GM19193 (cell line): Measurements from ENCODE around the gene RSPH9.

ENCODE experiments used
- POLR2A ChIP-seq: IDR thresholded peaks from 4 replicates; pipeline ENCODE4 v1.6.1; 2011; ENCODE audit not compliant: insufficient read depth, insufficient read length; ENCODE audit errors: extremely low read depth

RSPH9 gene

GRCh38 chr6:43683708-43684455 lies 39.0 kb downstream of the RSPH9 start:
- TF ChIP-seq POLR2A = no peak

DNA sequence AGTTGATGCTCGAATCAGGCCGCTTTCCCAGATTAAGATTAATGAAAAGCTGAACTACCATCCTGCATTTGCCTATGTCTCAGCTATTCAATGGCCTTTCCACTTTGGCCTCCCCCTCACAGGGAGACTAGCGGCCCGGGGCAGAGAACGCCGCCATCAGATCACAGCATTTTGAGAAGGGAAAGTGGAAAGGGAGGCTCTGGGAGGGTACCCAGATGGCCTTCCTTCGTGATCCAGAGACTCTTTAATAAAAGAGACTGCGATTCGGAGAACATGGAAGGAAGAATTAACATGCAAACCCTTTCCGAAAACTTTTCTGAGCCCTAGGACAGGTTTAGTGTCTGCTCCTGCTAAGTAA lies 42.2 kb downstream of the RSPH9 start:
- no peak for TF ChIP-seq POLR2A

GRCh38 chr6:43687437-43688347 lies 42.9 kb downstream of the RSPH9 start, which contains the start of gene MRPS18A:
Gene MRPS18A (minus strand): TSS chr6:43687791. CDS start chr6:43687779, 12 bp downstream.
- TF ChIP-seq POLR2A = peak; percentile 82

DNA sequence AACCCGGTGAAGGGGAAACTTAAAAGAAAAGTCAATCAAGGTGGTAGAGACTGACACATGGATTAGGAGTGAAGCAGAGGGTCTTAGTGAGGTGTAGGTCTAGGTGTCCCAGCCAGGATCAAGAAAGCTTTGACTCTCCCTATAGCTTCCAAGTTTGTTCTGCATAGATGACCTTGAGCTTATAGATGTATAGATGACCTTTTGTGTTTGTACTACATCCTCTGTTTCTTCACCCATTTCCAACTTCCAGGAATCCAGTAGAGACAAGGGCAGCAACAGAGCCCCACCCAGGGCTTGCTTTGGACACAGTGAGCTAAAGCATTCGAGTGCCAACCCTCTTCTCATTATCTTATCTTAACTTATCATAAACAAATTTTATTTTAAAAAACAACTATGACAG lies 44.6 kb downstream of the RSPH9 start:
- no peak for TF ChIP-seq POLR2A

GRCh38 chr6:43695215-43695966 lies 50.6 kb downstream of the RSPH9 start:
- no peak for TF ChIP-seq POLR2A

- TF ChIP-seq POLR2A = no peak
These were observed 51.1 kb downstream of the RSPH9 start for GRCh38 chr6:43695967-43696291.

GRCh38 chr6:43697421-43697820 lies 52.6 kb downstream of the RSPH9 start:
- TF ChIP-seq POLR2A = no peak

DNA sequence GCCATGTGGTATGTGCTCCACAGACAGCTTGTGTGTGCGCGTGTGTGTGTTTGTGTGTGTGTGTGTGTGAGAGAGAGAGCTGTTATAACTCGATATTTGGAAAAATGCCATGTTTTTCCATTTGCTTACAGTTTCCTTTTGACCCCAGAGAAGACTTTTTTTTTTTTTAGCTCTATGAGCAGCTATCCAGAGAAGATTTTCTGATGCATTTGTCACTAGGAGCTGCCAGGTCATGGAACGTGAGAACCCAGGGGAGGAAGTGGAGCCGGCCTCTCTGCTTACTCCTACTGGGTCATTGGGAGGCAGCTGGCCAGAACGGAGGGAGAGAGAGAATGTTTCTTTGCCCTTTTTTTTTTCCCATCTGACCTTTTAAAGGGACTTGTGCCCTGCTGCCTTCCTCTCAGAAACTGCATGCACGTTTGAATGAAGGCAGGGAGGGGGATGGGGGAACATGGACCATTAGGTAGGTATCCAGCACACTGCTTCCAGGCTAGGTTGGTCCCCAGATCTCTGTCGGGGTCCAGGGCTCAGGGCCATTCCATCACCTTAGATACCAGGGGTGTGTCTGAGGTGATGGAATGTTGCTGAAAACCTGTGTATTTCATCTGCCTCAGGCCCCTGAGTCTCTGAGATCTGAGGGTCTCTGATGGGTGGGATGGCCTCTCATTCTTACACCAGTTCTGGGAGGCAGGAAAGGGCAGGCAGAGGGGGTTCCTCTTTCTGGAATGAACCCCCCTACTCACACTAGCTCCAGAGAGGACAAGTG lies 53.9 kb downstream of the RSPH9 start:
- TF ChIP-seq POLR2A = no peak

- TF ChIP-seq POLR2A = no peak
These were observed 54.8 kb downstream of the RSPH9 start for GRCh38 chr6:43699564-43700186.

DNA sequence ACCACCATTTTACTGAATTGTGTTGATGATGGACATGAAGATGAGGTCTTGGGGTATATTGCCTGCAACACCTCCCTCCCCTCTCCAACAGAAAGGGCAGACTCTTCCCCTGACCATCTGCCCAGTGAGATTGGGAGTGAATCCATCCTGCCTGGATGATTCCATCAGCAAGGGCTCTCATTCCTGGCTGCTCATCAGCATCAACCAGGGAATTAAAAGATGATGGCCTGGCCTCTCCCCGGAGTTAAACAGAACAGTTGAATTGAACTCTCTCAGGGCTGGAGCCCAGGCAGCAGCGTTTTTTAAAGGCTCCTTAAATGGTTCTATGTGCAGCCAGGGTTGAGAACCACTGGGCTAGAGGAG lies 57.3 kb downstream of the RSPH9 start:
- TF ChIP-seq POLR2A = no peak

DNA sequence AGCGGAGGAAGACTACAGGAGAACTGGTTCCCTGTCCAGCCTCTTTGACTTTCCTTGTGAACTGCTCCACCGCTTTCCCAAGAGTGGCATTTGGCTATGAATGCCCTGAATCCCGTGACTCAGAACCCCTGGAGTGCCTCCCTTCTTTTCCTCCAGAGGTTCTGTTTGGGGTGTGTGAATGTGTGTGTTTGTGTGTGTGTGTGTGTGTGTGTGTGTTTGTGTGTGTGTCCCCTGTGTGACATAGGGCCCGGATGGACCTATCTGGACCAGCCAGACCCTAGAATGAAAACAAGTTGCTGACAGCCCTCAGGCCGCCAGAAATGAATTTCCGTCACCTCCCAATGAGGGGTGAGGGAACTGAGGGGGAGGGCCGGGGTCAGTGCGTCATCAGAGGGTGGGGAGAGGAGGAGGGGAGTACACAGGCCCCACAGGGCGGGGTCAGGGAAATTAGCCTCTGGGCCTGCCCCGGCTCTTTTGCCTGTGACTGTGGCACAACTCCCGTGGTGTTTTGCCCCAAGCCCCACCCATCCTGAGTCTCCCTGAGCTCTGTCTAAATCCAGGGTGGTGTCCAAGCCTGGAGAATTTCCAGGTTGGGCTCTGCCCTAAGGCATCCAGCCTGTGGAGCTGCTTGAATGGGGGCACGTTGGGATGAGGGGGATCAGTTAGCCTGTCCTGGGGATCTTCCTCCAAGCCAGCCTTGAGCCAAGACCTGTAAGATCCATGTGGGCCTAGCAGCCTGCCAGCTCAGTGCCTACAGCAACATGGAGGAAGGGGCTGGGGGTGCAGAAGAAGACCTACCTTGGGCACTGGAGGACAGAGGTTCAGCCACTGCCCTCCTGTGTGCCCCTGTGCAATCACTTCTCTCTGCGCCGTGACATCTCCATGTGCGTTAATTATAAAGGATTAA lies 58.0 kb downstream of the RSPH9 start:
- peak; percentile 46 for TF ChIP-seq POLR2A

DNA sequence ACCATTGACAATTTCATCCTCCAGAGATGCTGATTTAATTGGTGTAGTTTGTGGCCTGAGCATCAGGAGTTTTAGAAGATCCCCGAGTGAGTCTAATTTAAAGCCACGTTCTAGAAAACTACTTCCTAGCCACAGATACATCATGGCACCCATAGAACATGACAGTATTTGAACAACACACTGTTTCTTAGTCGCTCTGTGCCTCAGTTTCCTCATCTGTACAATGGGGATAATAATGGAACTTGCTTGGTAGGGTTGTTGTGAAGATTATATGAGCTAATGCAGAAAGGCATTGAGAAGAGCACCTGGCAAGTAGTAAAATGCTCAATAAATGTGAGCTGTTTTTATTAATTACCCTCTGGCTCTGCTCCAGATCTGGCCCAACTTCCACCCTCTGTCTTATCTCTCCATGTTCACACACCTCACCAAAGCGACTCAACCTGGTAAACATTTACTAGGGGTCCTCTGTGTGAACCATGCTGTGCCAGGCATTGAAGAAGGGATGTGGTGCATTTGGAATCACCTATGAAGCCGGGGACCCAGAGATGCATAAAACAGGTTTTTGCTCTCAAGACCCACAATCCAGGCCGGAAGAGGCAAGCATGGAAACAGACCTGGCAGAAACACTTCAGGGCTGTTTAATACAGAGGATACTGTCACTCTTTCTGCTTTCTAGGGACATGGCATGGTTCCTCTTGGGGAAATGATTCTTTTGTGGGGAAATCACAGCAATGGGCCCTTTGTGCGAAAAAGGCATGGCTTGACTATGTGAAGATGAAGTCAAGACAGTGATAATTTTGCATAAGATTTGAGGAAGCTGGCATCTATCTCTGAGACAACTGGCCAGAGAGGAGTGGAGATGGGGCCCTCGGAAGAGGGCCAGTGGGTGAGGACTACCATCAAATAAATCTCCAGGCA lies 58.9 kb downstream of the RSPH9 start:
- no peak for TF ChIP-seq POLR2A
